Ammon's horn (tissue), 1 donor: ENCODE data around the gene AJAP1.

Source experiments
- DNase-seq: peaks from one replicate; pipeline ENCODE4 v3.0.0-alpha.2; 2016; ENCODE audit warnings: low spot score

Gene AJAP1

GRCh38 chr1:4631321-4631720 lies 23.1 kb upstream of the AJAP1 start:
- no peak for DNase-seq

- DNase-seq: no peak
These were observed 21.1 kb upstream of the AJAP1 start for GRCh38 chr1:4633346-4633745.

GRCh38 chr1:4634156-4634792 lies 20.1 kb upstream of the AJAP1 start:
- no peak for DNase-seq

DNA sequence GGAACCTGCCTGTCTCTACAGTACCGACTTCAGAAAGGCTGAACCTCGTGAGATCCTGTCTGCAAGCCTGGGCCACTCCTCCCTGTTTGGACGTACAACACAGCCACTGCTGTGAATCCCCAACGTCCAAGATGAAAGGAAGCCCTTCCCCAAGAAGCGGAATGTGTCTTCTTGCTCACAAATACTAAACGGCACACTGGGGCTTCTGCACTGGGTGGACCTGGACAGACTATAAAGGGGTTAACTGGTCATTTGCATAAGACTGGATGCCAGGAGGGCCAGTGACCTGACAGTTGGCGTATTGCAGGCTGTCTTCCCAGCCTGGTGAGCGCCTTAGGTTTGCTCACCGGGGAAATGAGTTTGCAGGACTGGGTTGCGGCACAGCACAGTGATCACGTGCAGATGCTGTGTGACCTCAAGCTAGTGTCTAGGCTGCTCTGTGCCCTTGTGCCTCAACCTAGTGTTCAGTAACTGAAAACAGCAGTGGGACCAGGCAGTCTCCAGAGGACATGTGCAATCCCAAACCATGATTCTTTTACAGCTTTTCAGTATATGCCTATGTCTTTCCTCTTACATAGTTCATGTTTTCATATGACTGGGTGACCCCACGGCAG lies 19.5 kb upstream of the AJAP1 start:
- no peak for DNase-seq

DNA sequence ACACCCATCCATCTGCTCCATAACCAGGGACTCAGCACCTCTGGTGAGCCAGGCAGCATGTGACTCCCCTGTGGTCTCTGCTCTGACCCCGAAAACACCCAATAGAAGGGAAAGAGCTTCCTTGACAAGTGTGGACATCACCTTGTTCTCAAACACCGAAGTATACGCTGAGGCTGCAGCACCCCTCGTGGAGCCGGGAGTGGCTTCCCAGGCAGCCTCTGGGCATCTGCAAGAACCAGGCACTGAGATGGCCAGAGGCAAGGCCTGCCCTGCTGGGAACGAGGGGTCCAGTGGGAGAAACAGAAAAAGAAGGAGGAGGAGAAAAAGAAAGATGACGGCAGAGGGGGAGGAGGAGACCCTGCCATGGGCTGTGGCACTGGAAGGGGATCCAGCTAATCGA lies 18.2 kb upstream of the AJAP1 start:
- DNase-seq: no peak

GRCh38 chr1:4636644-4637380 lies 17.6 kb upstream of the AJAP1 start:
- DNase-seq: no peak

GRCh38 chr1:4637616-4638344 lies 16.6 kb upstream of the AJAP1 start:
- no peak for DNase-seq

DNA sequence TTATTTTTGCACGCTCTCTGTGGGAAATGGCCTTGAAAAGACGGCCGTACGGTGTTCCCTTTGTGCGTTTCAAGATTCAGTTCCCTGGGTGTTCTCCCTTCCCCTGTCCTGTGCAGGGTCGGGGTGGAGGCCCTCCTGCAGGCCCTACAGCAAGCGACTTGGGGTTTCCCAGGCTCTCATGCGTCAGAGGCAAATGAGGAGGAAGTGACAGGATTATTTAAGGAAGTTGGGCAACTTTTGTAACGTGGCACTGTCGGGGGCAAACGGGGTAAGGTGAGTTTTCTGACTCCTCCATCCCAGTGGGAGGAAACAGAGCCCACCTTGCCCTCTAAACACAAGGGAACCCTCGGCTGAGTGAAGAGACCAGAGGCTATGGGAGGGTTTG lies 16.1 kb upstream of the AJAP1 start:
- DNase-seq: no peak

GRCh38 chr1:4640931-4641330 lies 13.5 kb upstream of the AJAP1 start:
- DNase-seq: no peak

DNA sequence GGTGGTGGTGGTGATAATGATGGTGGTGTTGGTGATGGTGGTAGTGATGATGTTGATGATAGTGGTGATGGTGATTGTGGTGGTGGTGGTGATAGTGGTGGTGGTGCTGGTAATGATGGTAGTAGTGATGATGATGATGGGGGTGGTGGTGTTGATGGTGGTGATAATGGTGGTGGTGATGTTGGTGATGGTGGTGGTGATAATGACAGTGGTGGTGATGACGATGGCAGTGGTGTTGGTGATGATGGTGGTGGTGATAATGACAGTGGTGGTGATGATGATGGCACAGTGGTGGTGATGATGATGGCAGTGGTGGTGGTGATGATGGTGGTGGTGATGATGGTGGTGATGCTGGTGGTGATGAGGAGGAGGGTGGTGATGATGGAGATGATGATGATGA lies 7.0 kb upstream of the AJAP1 start:
- DNase-seq: no peak

DNA sequence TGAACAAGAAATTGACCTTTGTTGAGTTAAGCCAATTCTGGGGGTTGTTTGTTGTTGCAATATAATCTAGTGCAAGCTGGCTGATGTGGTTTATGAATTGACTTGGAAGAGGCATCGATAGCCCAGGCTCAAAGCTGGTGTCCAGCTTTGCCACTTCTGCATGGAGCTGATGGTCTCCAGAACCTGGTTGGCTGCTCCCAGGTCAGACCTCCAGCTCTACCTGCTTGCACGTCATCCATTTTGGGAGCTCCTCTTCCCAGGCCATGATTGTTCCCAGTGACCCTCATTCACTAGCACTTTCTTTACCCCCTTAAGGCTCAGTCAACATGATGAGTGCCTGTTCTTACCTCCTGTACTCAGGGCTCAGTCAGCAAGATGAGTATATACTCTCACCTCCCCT lies 5.8 kb upstream of the AJAP1 start:
- no peak for DNase-seq

GRCh38 chr1:4650481-4650880 lies 3.9 kb upstream of the AJAP1 start:
- no peak for DNase-seq

- DNase-seq: no peak
These were observed 3.4 kb upstream of the AJAP1 start for GRCh38 chr1:4650981-4651380.

DNA sequence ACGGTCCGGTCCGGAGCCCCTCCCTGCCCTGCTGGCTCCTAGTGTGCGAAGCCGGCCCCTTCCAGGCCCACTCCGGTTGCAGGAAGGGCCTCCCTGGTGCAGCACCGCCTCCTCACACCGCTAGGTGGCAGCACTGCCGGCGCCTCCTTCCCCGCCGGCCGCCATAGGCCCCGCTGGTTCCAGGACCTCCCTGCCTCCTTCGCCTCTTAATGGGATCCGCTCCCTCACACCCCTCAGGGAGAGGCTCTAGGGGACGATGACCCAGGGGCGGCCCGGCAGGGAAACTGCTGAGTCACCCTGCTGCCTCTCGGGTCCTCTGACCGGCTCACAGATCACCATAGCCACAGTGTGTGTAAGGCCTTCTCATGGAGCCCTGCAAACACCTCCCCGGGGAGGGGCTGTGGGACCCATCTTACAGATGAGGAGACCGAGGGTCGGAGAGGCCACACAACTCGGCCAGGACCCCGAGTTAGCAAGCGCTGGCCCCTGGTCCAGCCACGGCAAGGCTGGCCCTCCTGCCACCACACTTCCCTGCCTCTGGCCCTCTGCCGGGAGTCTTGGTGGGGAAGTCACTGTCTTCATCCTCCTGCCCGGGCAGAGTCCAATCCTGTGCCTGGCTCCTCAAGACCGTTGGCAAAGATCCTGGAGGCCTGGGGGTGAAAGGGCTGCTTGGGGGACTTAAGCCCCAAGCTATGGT lies 1.6 kb upstream of the AJAP1 start:
- peak; percentile 58 for DNase-seq

- no peak for DNase-seq
These were observed 1.1 kb upstream of the AJAP1 start for GRCh38 chr1:4653328-4653660.

DNA sequence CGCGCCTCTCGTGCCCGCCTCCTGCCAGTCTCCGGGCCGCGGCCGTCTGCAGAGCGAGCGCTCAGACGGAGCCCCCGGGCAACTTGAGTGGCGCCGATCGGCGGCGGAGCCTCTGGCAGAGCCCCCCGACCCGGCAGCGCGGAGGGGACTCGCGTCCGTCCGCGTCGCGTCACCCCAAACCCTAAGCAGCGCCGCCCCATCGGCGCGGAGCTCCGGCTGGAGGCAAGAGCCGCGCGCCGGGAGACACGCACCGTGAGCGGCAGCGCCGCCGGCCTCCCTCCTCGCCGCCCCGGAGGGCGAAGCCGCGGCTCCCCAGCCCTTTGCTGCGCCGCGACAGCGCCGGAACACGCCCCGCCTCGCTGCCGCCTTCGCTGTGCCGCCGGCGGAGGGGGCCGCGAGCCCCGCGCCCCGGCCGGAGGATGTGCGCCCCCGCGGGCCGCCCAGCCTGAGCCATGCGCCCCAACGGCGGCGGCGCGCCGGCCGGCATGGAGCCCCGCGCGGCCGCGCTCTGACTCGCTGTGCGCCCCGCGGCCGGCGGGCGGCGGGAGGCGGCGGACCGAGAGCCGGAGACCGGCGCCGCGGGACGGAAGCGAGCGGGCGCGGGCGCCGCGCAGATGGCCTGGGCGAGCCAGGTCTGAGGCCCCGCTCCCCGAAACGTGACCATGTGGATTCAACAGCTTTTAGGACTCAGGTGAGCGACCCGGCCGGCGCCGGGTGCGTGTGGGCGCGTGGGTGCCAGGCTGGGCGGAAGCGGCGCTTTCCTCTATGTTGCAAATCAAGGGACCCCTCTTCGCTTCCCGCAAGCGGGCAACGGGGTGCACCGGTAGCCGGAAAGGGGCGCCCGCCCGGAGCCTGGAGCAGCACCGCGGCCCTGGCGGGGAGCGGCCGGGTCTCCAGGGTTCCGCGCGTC lies 610 bp downstream of the AJAP1 start:
- DNase-seq: no peak

DNA sequence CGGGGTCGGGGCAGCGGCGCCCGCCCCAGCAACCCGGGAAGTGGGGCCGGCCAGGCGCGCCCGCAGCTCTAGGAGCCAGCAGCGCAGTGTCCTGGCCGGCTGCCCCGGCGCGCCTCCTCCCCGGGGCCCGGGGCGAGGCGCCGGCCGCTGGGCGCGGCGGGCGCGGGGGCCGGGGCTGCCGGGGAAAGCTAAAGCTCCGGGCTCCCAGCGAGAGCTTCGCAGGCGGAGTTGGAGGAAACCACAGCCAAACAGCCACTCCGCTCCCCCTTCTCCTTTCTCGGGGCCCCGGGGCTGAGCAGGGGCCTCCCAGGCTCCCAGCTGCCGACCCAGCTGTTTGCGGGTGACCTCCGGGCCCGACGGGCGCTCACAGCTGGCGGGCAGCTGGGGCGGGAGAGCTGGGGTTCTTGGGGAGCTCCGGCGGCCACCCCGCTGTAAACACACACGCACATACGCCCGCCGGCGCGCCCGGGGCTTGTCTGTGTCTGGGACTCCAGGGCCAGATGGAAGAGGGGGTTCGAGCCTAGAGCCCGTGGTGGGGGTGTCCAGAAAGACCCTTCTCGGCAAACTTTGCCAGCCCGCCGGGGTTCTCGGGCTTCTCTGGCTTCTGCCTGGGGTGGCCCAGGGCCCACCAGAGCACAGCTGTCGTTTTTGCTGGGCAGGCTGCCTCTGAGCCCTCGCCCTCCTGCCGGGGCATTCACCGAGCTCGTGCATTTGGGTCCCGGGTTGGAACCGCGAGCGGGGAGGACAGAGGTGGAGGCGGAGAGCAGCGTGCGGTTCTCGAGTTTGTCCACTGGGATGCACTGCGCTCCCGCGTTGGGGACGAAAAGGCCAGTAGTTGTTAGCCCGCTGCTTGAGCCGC lies 1.5 kb downstream of the AJAP1 start:
- peak; percentile 96 for DNase-seq

GRCh38 chr1:4656533-4657140 lies 2.2 kb downstream of the AJAP1 start:
- DNase-seq: no peak

DNA sequence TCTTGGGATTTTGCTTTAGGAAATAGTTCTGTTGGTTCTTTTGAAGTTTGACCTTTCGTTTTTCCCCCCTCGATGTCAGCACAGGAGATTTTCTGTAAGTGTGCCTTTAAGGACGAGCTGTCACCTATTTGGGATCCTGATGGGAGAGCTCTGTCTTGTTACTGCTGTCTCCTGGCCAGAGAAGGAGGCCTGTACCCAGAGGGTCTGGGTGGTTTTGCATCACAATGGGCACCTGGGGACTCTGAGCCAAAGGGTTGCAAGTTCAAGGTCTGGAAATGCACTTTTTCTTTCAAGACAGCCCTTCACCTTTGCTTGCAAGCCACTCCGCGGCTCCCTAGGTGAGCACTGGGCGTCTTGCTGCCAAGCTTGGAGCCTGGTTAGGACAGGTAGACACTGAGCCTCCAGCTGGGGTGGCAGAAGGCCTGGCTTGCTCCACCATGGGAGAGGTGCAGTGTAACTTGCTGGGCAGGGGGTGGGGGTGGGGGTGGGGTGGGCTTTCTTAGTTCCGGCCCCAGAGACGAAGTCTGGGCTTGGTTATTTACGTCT lies 2.9 kb downstream of the AJAP1 start:
- no peak for DNase-seq
